ACC112 (cell line): ENCODE results near the gene DCST1.
A peak's percentile ranks its signal among the peaks of the same experiment; 100 is the strongest.

Experiments used
- H2AFZ ChIP-seq: fragments of 200-600 bp; sonication (generic); one replicate; pipeline ENCODE4 v1.6.0; 2017; ENCODE audit warnings: antibody characterized with exemption, low read length; ENCODE audit not compliant: unreplicated experiment
- H3K27ac ChIP-seq: fragments of 200-600 bp; sonication (generic); 2 replicates; pipeline ENCODE4 v1.5.1; 2014; ENCODE audit warnings: low read depth, mild to moderate bottlenecking, antibody characterized with exemption, low read length, moderate library complexity
- H3K27me3 ChIP-seq: fragments of 200-600 bp; sonication (generic); 2 replicates; pipeline ENCODE4 v1.6.1; 2014; ENCODE audit warnings: mild to moderate bottlenecking, antibody characterized with exemption, low read length, moderate library complexity, mixed read lengths; ENCODE audit not compliant: insufficient read depth
- H3K36me3 ChIP-seq: fragments of 200-600 bp; sonication (generic); 2 replicates; pipeline ENCODE4 v1.6.1; 2016; ENCODE audit warnings: mild to moderate bottlenecking, antibody characterized with exemption, low read length, moderate library complexity, mixed read lengths; ENCODE audit not compliant: insufficient read depth
- H3K4me1 ChIP-seq: fragments of 200-600 bp; sonication (generic); one replicate; pipeline ENCODE4 v1.6.1; 2016; ENCODE audit warnings: low read length, mixed read lengths; ENCODE audit not compliant: insufficient read depth, unreplicated experiment, control insufficient read depth
- H3K4me3 ChIP-seq: fragments of 200-600 bp; sonication (generic); 2 replicates; pipeline ENCODE4 v1.5.1; 2014; ENCODE audit warnings: mild to moderate bottlenecking, low read depth, low read length
- H3K79me2 ChIP-seq: fragments of 200-600 bp; sonication (generic); one replicate; pipeline ENCODE4 v1.6.0; 2016; ENCODE audit warnings: low read length; ENCODE audit not compliant: control insufficient read depth, unreplicated experiment, insufficient read depth

Gene DCST1

GRCh38 chr1:155049651-155050559, 16.3 kb downstream of the DCST1 start:
- Histone ChIP-seq H3K27ac (peak overlapping the region; percentile 72), H3K4me1 (peaks cover 28% of the 10 kb centered on the region), H3K4me3 (peak overlapping the region; percentile 82), H2AFZ (peak overlapping the region; percentile 71), H3K36me3 (no peaks in the 10 kb centered on the region), H3K79me2 (peaks cover 20% of the 10 kb centered on the region), H3K27me3 (no peaks in the 10 kb centered on the region)

DNA sequence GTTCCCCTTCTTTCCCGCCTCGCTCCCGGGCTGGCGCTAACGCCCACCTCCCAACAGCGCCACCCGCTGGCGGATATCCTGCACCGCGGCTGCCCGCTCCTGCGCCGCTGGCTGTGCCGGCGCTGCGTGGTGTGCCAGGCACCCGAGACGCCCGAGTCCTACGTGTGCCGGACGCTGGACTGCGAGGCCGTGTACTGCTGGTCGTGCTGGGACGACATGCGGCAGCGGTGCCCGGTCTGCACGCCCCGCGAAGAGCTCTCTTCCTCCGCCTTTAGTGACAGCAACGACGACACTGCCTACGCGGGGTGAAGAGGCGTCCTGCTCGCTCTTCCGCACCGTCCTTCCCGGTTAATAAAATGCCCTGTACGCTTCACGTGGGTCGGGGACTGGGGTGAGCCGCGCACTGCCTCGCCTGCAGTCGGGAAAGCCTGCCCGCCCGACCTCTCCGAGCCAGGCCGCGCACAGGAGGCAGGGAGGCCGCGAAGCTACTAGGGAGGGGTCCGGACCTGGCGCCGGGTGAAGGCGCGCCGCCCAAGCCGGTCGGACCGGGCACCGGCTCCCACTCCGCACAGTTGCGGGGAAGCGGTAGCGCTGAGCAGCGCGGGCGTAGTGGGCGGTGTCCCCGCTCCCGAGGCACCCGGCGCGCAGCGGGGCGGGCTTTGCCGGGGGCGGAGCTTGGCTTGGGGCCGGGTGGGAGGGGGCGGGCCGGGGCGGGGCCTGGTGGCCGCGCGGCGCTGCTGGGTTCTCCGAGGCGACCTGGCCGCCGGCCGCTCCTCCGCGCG, 17.1 kb downstream of the DCST1 start, which contains the start of gene ADAM15:
Gene ADAM15, plus strand, starts transcription at position 757 of the 782 bp plus-strand sequence. CDS start 71 bp downstream, outside the sequence.
- peaks cover 20% of the 10 kb centered on the region for H3K79me2 ChIP-seq
- H3K4me3 ChIP-seq, result peak within 1 kb of the TSS; percentile 96
- H3K4me1 ChIP-seq, result peaks cover 22% of the 10 kb centered on the region
- no peaks in the 10 kb centered on the region for H3K27me3 ChIP-seq
- H3K36me3 ChIP-seq, result no peaks in the 10 kb centered on the region
- peak within 1 kb of the TSS; percentile 72 for H3K27ac ChIP-seq
- H2AFZ ChIP-seq, result peak within 1 kb of the TSS; percentile 75

- Histone ChIP-seq H3K27me3 (no peaks in the 10 kb centered on the region), H3K27ac (peak overlapping the region; percentile 10; the same call in 1 of the 2 replicates), H3K4me3 (peak overlapping the region; percentile 96), H3K79me2 (peaks cover 20% of the 10 kb centered on the region), H2AFZ (peak overlapping the region; percentile 75), H3K36me3 (no peaks in the 10 kb centered on the region; the same call in 1 of the 2 replicates), H3K4me1 (peaks cover 22% of the 10 kb centered on the region)
Observed at GRCh38 chr1:155051342-155051776, 17.7 kb downstream of the DCST1 start.

GRCh38 chr1:155051777-155052398, 18.3 kb downstream of the DCST1 start:
- Histone ChIP-seq H3K4me3 (peak overlapping the region; percentile 96), H3K27me3 (no peaks in the 10 kb centered on the region), H2AFZ (peak overlapping the region; percentile 75), H3K27ac (peak overlapping the region; percentile 10; the same call in 1 of the 2 replicates), H3K79me2 (peaks cover 20% of the 10 kb centered on the region), H3K36me3 (no peaks in the 10 kb centered on the region; the same call in 1 of the 2 replicates), H3K4me1 (peaks cover 22% of the 10 kb centered on the region)

GRCh38 chr1:155052439-155053395, 19.1 kb downstream of the DCST1 start:
- peak overlapping the region; percentile 96 for H3K4me3 ChIP-seq
- peaks cover 22% of the 10 kb centered on the region for H3K4me1 ChIP-seq
- H3K79me2 ChIP-seq, result peaks cover 20% of the 10 kb centered on the region
- no peaks in the 10 kb centered on the region for H3K27me3 ChIP-seq
- H3K27ac ChIP-seq, result no peak overlapping the region
- no peak overlapping the region for H2AFZ ChIP-seq
- no peaks in the 10 kb centered on the region; the same call in 1 of the 2 replicates for H3K36me3 ChIP-seq

DNA sequence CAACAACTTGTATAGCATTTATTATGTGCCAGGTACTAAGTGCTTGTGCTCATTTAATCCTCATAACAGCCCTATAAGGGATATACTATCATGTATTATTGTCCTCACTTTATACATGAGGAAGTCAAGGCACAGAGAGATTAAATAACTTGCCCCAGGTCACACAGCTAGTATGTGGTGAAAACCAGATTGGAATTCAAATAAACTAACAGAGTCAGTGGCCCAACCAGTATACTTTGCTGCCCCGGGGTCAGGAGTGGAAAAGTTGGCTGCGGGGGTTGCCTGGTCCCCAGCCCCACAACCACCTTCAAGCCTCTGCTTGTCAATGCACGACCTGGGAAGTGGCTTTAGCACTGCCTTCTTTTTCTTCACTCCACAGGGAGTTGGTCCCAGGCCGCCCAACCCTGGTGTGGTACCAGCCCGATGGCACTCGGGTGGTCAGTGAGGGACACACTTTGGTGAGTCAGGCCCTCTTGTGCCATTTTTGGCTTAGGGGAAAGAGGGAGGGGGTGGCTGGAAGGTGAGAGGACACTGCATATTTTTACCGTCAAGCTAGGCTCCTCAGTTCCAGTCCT, 20.0 kb downstream of the DCST1 start:
- H3K4me1 ChIP-seq, result peaks cover 22% of the 10 kb centered on the region
- 0 out of 2 replicates have a peak overlapping the region, but pooled peaks have one; percentile 7 for H3K4me3 ChIP-seq
- no peaks in the 10 kb centered on the region; the same call in 1 of the 2 replicates for H3K36me3 ChIP-seq
- H3K79me2 ChIP-seq, result peaks cover 20% of the 10 kb centered on the region
- no peak overlapping the region for H2AFZ ChIP-seq
- H3K27me3 ChIP-seq, result no peaks in the 10 kb centered on the region
- H3K27ac ChIP-seq, result no peak overlapping the region

DNA sequence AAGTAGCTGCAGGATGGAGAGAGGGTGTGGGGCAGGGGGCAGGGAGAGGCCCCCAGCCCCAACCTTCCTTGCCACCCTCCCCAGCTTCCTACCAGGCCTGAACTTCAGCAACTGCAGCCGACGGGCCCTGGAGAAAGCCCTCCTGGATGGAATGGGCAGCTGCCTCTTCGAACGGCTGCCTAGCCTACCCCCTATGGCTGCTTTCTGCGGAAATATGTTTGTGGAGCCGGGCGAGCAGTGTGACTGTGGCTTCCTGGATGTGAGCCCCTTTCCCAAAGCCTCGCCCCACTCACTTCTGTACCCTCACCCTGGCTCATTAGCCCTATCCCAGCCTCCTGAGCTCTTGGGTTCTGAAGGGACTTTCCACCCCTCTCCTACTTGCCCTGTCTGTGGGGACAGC, 23.5 kb downstream of the DCST1 start:
- Histone ChIP-seq H3K27me3 (no peaks in the 10 kb centered on the region), H3K4me1 (peaks cover 16% of the 10 kb centered on the region), H2AFZ (no peak overlapping the region), H3K4me3 (no peak overlapping the region), H3K27ac (no peak overlapping the region), H3K36me3 (no peaks in the 10 kb centered on the region; the same call in 1 of the 2 replicates), H3K79me2 (peaks cover 15% of the 10 kb centered on the region)

- no peak overlapping the region for H2AFZ ChIP-seq
- no peak overlapping the region for H3K4me3 ChIP-seq
- H3K36me3 ChIP-seq, result no peaks in the 10 kb centered on the region; the same call in 1 of the 2 replicates
- H3K27me3 ChIP-seq, result no peaks in the 10 kb centered on the region
- peaks cover 10% of the 10 kb centered on the region for H3K4me1 ChIP-seq
- H3K27ac ChIP-seq, result no peak overlapping the region
- H3K79me2 ChIP-seq, result peaks cover 9% of the 10 kb centered on the region
Observed at GRCh38 chr1:155057788-155058211, 24.2 kb downstream of the DCST1 start.

DNA sequence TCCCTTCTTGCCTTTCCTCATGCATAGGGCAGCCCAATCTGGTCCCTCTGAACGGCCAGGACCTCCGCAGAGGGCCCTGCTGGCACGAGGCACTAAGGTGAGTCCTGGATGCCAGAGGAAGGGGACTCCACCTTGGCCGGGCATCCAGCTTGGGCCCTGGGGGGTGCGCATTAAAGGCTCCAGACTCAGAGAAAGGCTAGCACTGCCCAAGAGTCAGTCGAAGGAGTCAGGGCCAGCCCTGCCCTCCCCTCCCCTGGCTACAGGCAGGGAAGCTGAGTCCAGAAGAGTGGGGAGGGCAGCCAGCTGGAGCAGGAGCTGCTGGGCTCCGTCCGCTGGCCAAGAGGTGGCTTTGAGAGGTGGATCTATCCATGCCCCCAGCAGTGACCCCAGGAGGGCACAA, 27.1 kb downstream of the DCST1 start:
- Histone ChIP-seq H3K27ac (no peak overlapping the region), H2AFZ (no peak overlapping the region), H3K27me3 (no peaks in the 10 kb centered on the region), H3K4me1 (peaks cover 5% of the 10 kb centered on the region), H3K36me3 (no peaks in the 10 kb centered on the region; the same call in 1 of the 2 replicates), H3K4me3 (no peak overlapping the region), H3K79me2 (no peaks in the 10 kb centered on the region)
